ENCODE measurements around the gene OTUD7B.

Gene OTUD7B

DNA sequence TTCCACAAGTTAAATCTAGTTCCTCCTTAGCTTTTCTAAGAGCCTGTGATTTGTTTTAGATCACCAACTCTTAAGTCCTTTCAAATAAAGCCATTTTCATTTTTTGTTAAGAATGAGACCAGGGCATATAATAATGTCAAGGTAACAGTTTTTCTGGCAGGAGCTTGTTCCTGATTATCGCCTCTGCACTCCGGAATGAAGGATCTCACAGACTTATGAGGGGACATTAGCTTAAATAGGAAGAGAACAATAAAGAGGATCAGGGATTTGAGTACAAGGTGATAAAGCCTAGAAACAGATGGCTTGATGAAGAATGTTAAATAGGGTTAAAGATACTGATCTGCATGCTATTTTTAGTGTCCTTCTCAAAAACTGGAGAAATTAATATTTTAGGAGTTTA, 13.6 kb upstream of the OTUD7B start:
- no peak for TF ChIP-seq TAF1 (IDR thresholded peaks at IDR 0.05; ENCODE audit: low read depth)
- TF ChIP-seq FOXM1 (IDR thresholded peaks at IDR 0.05; ENCODE audit: borderline replicate concordance, low read depth): no peak
- TF ChIP-seq EGR1 (IDR thresholded peaks at IDR 0.05): no peak
- TF ChIP-seq REST (IDR thresholded peaks at IDR 0.05; ENCODE audit: low read depth): no peak
- TF ChIP-seq EP300 (IDR thresholded peaks at IDR 0.05; ENCODE audit: borderline replicate concordance): no peak

- TF ChIP-seq, protein P1, sequence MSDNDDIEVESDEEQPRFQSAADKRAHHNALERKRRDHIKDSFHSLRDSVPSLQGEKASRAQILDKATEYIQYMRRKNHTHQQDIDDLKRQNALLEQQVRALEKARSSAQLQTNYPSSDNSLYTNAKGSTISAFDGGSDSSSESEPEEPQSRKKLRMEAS (IDR thresholded peaks at IDR 0.05): no peak
- TF ChIP-seq TCF12 (IDR thresholded peaks at IDR 0.05; ENCODE audit: low read depth) (no peak), EGR1 (IDR thresholded peaks at IDR 0.05) (no peak), TAF1 (IDR thresholded peaks at IDR 0.05; ENCODE audit: low read depth) (no peak), CEBPB (IDR thresholded peaks at IDR 0.05) (no peak), EP300 (IDR thresholded peaks at IDR 0.05; ENCODE audit: borderline replicate concordance) (no peak), YY1 (IDR thresholded peaks at IDR 0.05; ENCODE audit: low read depth) (no peak), CREB1 (IDR thresholded peaks at IDR 0.05; ENCODE audit: low read depth) (no peak), ZBTB7A (IDR thresholded peaks at IDR 0.05; ENCODE audit: low read depth) (no peak), USF1 (IDR thresholded peaks at IDR 0.05) (no peak), REST (IDR thresholded peaks at IDR 0.05; ENCODE audit: low read depth) (no peak), FOXM1 (IDR thresholded peaks at IDR 0.05; ENCODE audit: borderline replicate concordance, low read depth) (no peak)
Observed at GRCh38 chr1:150022357-150022756, 11.8 kb upstream of the OTUD7B start.

DNA sequence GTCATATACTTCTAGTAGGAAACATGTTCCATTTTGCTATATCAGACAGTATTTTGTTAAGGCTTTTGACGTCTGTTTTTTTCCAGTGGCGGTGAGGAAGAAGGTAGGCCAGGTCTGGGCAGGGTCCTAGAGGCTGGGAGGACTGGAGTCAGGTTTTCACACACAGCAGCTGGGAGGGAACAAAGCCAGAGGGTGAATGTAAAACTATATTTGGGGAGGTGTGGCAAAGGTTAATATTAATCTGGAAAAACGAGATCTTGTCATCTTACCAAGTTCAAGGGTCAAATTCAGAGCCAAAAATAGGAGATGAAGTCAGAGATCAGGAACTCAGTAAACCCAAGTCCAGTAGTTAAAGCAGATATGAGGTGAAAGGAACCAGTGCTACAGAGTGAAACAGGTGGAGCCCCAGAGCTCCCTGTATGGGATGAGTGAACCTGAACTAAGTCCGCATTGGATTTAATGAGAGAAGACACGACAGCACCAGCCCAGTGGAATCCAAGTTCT, 10.7 kb upstream of the OTUD7B start:
- TF ChIP-seq USF1 (IDR thresholded peaks at IDR 0.05) (no peak), TAF1 (IDR thresholded peaks at IDR 0.05; ENCODE audit: low read depth) (no peak), NFIC (IDR thresholded peaks at IDR 0.05) (no peak), EP300 (IDR thresholded peaks at IDR 0.05; ENCODE audit: borderline replicate concordance) (no peak), TEAD4 (IDR thresholded peaks at IDR 0.05) (no peak), YY1 (IDR thresholded peaks at IDR 0.05; ENCODE audit: low read depth) (no peak), EGR1 (IDR thresholded peaks at IDR 0.05) (no peak), CEBPB (IDR thresholded peaks at IDR 0.05) (no peak), RAD21 (IDR thresholded peaks at IDR 0.05; ENCODE audit: low read depth) (no peak), REST (IDR thresholded peaks at IDR 0.05; ENCODE audit: low read depth) (no peak), CREB1 (IDR thresholded peaks at IDR 0.05; ENCODE audit: low read depth) (no peak), TCF12 (IDR thresholded peaks at IDR 0.05; ENCODE audit: low read depth) (no peak), FOXM1 (IDR thresholded peaks at IDR 0.05; ENCODE audit: borderline replicate concordance, low read depth) (no peak)
- TF ChIP-seq, protein P1 (IDR thresholded peaks at IDR 0.05): no peak

GRCh38 chr1:150020711-150021110, 10.2 kb upstream of the OTUD7B start:
- TF ChIP-seq ZBTB7A (IDR thresholded peaks at IDR 0.05; ENCODE audit: low read depth) (no peak), CEBPB (IDR thresholded peaks at IDR 0.05) (no peak), TEAD4 (IDR thresholded peaks at IDR 0.05) (no peak), FOXM1 (IDR thresholded peaks at IDR 0.05; ENCODE audit: borderline replicate concordance, low read depth) (no peak), REST (IDR thresholded peaks at IDR 0.05; ENCODE audit: low read depth) (no peak), YY1 (IDR thresholded peaks at IDR 0.05; ENCODE audit: low read depth) (no peak), EP300 (IDR thresholded peaks at IDR 0.05; ENCODE audit: borderline replicate concordance) (no peak), EGR1 (IDR thresholded peaks at IDR 0.05) (no peak), USF1 (IDR thresholded peaks at IDR 0.05) (no peak), RAD21 (IDR thresholded peaks at IDR 0.05; ENCODE audit: low read depth) (no peak)

All from Ishikawa (cell line).